GM19239 (cell line): ENCODE results near the gene ZNF790.
"Not testable (repeated sequence)": the region's sequence is repeated elsewhere in the genome, so short reads cannot be mapped to it uniquely, and the experiment has no call there.

ENCODE experiments used
- DNase-seq: peaks from one replicate; pipeline ENCODE4 v3.0.0; 2011; ENCODE audit warnings: low spot score; ENCODE audit not compliant: insufficient read length
- FAIRE-seq: peaks from 2 replicates; lab custom pipeline; 2011; peaks lifted over from hg19 to GRCh38; lab: Jason Lieb, UNC

ZNF790 gene

GRCh38 chr19:36837906-36838783, at the start of gene ZNF790:
Gene ZNF790, minus strand, starts transcription at chr19:36838387. Its CDS starts 12,768 bp downstream, at chr19:36825619.
- peak; percentile 67 for DNase-seq
- peak; percentile 96 for FAIRE-seq

GRCh38 chr19:36876993-36877938, 39.1 kb upstream of the ZNF790 start:
- DNase-seq (no peak), FAIRE-seq (no peak)

- FAIRE-seq, result no peak
- no peak for DNase-seq
Observed at GRCh38 chr19:36851898-36852297, 13.7 kb upstream of the ZNF790 start.

- peak; percentile 90 for FAIRE-seq
- DNase-seq, result peak; percentile 51
Observed at GRCh38 chr19:36850559-36851442, 12.6 kb upstream of the ZNF790 start, which contains the start of gene ZNF345. Gene ZNF345, plus strand, starts transcription at chr19:36850876. Its CDS starts 25,955 bp downstream, at chr19:36876831.

GRCh38 chr19:36849701-36850558, 11.7 kb upstream of the ZNF790 start:
- FAIRE-seq (no peak), DNase-seq (peak; percentile 64)

GRCh38 chr19:36847968-36848367, 9.8 kb upstream of the ZNF790 start:
- FAIRE-seq, result no peak
- no peak for DNase-seq

- no peak for FAIRE-seq
- no peak for DNase-seq
Observed at GRCh38 chr19:36838784-36839324, 667 bp upstream of the ZNF790 start.

- FAIRE-seq (no peak), DNase-seq (no peak)
Observed at GRCh38 chr19:36837176-36837905, 846 bp downstream of the ZNF790 start.

- DNase-seq (no peak), FAIRE-seq (no peak)
Observed at GRCh38 chr19:36833430-36833829, 4.8 kb downstream of the ZNF790 start.

- FAIRE-seq, result no peak
- DNase-seq, result no peak
Observed at GRCh38 chr19:36821758-36822157, 16.4 kb downstream of the ZNF790 start.

GRCh38 chr19:36819130-36819630, 19.0 kb downstream of the ZNF790 start:
- FAIRE-seq (no peak), DNase-seq (no peak)

GRCh38 chr19:36807029-36807428, 31.2 kb downstream of the ZNF790 start:
- FAIRE-seq, result no peak
- DNase-seq, result no peak

- DNase-seq, result no peak
- no peak for FAIRE-seq
Observed at GRCh38 chr19:36805364-36805763, 32.8 kb downstream of the ZNF790 start.

GRCh38 chr19:36797786-36798108, 40.4 kb downstream of the ZNF790 start:
- FAIRE-seq, result no peak

GRCh38 chr19:36796714-36796992, 41.5 kb downstream of the ZNF790 start:
- no peak for FAIRE-seq

More at GRCh38 chr19:36797786-36798108, 40.4 kb downstream of the ZNF790 start:
- no peak for DNase-seq

GRCh38 chr19:36791420-36792141, 46.6 kb downstream of the ZNF790 start:
- FAIRE-seq, DNase-seq: not testable (repeated sequence)

More at GRCh38 chr19:36796714-36796992, 41.5 kb downstream of the ZNF790 start:
- DNase-seq, result no peak

- FAIRE-seq (no peak), DNase-seq (no peak)
Observed at GRCh38 chr19:36775768-36776167, 62.4 kb downstream of the ZNF790 start.
